ENCODE measurements around the gene SLC12A8.

Gene SLC12A8

GRCh38 chr3:125076464-125076863, 136.1 kb downstream of the SLC12A8 start:
- DNase-seq (ENCODE audit: low spot score): no peak

GRCh38 chr3:125075738-125076137, 136.8 kb downstream of the SLC12A8 start:
- DNase-seq (ENCODE audit: low spot score): no peak

GRCh38 chr3:125073390-125073905, 139.1 kb downstream of the SLC12A8 start:
- DNase-seq (ENCODE audit: low spot score): no peak

GRCh38 chr3:125072749-125073389, 139.7 kb downstream of the SLC12A8 start:
- DNase-seq (ENCODE audit: low spot score): no peak

GRCh38 chr3:125072301-125072700, 140.2 kb downstream of the SLC12A8 start:
- no peak for DNase-seq (ENCODE audit: low spot score)

GRCh38 chr3:125069968-125070745, 142.4 kb downstream of the SLC12A8 start:
- DNase-seq (ENCODE audit: low spot score): no peak

- no peak for DNase-seq (ENCODE audit: low spot score)
Observed at GRCh38 chr3:125069452-125069851, 143.1 kb downstream of the SLC12A8 start.

GRCh38 chr3:125068265-125068664, 144.3 kb downstream of the SLC12A8 start:
- no peak for DNase-seq (ENCODE audit: low spot score)

GRCh38 chr3:125067225-125067624, 145.3 kb downstream of the SLC12A8 start:
- no peak for DNase-seq (ENCODE audit: low spot score)

GRCh38 chr3:125062904-125063618, 149.5 kb downstream of the SLC12A8 start:
- peak; percentile 76 for DNase-seq (ENCODE audit: low spot score)

- no peak for DNase-seq (ENCODE audit: low spot score)
Observed at GRCh38 chr3:125061646-125062045, 150.9 kb downstream of the SLC12A8 start.

- no peak for DNase-seq (ENCODE audit: low spot score)
Observed at GRCh38 chr3:125061170-125061569, 151.4 kb downstream of the SLC12A8 start.

GRCh38 chr3:125059488-125060245, 152.9 kb downstream of the SLC12A8 start:
- DNase-seq (ENCODE audit: low spot score): no peak

- DNase-seq (ENCODE audit: low spot score): no peak
Observed at GRCh38 chr3:125058959-125059358, 153.6 kb downstream of the SLC12A8 start.

- DNase-seq (ENCODE audit: low spot score): no peak
Observed at GRCh38 chr3:125058529-125058928, 154.0 kb downstream of the SLC12A8 start.

GRCh38 chr3:125057186-125057850, 155.2 kb downstream of the SLC12A8 start:
- DNase-seq (ENCODE audit: low spot score): no peak

GRCh38 chr3:125055913-125056745, 156.4 kb downstream of the SLC12A8 start, which contains the start of gene HEG1:
Gene HEG1 (minus strand): TSS chr3:125055997. CDS start chr3:125055890, 107 bp downstream.
- peak; percentile 91 for DNase-seq (ENCODE audit: low spot score)

- peak; percentile 47 for DNase-seq (ENCODE audit: low spot score)
Observed at GRCh38 chr3:125055331-125055912, 157.1 kb downstream of the SLC12A8 start.

GRCh38 chr3:125054449-125055329, 157.9 kb downstream of the SLC12A8 start:
- peak; percentile 88 for DNase-seq (ENCODE audit: low spot score)
